HCT116 (cell line): ENCODE data around the gene ACBD4. TPM values are rescaled to one million over a fixed set of nuclear protein-coding genes. Genes with fewer than 3 reads are reported as not detected.

Source experiments
- ATAC-seq: fragments of 200-7000 bp; cut with Tn5 transposase; 2 replicates; pipeline ENCODE4 v1.9.1; 2020; ENCODE audit warnings: mild to moderate bottlenecking, moderate library complexity
- BruUV-seq: library from RNA; stranded (reverse); fragments of 400-500 nt; replicated peaks from 2 replicates; lab custom pipeline; 2021; lab: Mats Ljungman, UMichigan
- CTCF ChIA-PET: fragments of 300-600 bp; sonication (Branson Sonifier 250); formaldehyde crosslinking; loops from one replicate; lab custom pipeline; 2021; ENCODE audit warnings: antibody characterized with exemption; lab: Charles Lee
- POLR2A ChIA-PET: fragments of 300-600, 350-600 bp; sonication (Branson Sonifier 250); formaldehyde crosslinking; loops from one replicate; lab custom pipeline; 2021; ENCODE audit warnings: antibody characterized with exemption; lab: Charles Lee
- RAD21 ChIA-PET, 2 experiments: fragments of 300-600 bp; sonication (Branson Sonifier 250); formaldehyde crosslinking; loops; one replicate each; lab custom pipeline; 2023; ENCODE audit warnings: low total read pairs in 2 of 2; ENCODE audit not compliant: uncharacterized antibody in 2 of 2, unreplicated experiment in 2 of 2, low non-redundant PET in 1 of 2; lab: Charles Lee
- DNase-seq: peaks from one replicate; pipeline ENCODE4 v3.0.0-alpha.2; 2010; ENCODE audit warnings: low read depth, low spot score
- H2AFZ ChIP-seq: fragments of 200-600 bp; shearing (Covaris generic), sonication (generic); 2 replicates; pipeline ENCODE4 v1.6.1; 2017; ENCODE audit warnings: low read depth, mixed run types, mixed read lengths, antibody characterized with exemption, low read length; ENCODE audit not compliant: poor library complexity, severe bottlenecking
- H3K27ac ChIP-seq: 2 replicates; pipeline ENCODE4 v1.5.1; 2012; ENCODE audit warnings: low read depth, low read length
- H3K27me3 ChIP-seq: fragments of 200-600 bp; sonication (generic); 2 replicates; pipeline ENCODE4 v1.6.1; 2016; ENCODE audit warnings: mixed run types, low read length, mixed read lengths; ENCODE audit not compliant: insufficient read depth
- H3K36me3 ChIP-seq, 2 experiments: fragments of 200-500 bp in 1 of 2; fragments of 200-600 bp in 1 of 2; sonication (Bioruptor generic) in 1 of 2; sonication (generic) in 1 of 2; 2 replicates each; pipeline versions ENCODE4 v1.5.1 to v1.6.1; 2014 to 2016; ENCODE audit warnings: low read length in 2 of 2, inconsistent platforms in 1 of 2, mixed read lengths in 1 of 2, mixed run types in 1 of 2; ENCODE audit not compliant: insufficient read depth in 2 of 2, control insufficient read depth in 1 of 2
- H3K4me1 ChIP-seq, 2 experiments: fragments of 200-600 bp in 1 of 2; sonication (generic) in 1 of 2; 2 replicates each; pipeline versions ENCODE4 v1.5.1 to v1.6.1; 2012 to 2017; ENCODE audit warnings: low read length in 2 of 2, inconsistent platforms in 1 of 2, mild to moderate bottlenecking in 1 of 2, mixed read lengths in 1 of 2, mixed run types in 1 of 2, moderate library complexity in 1 of 2; ENCODE audit not compliant: insufficient read depth in 2 of 2, control insufficient read depth in 1 of 2
- H3K4me2 ChIP-seq: fragments of 200-600 bp; sonication (generic); 2 replicates; pipeline ENCODE4 v1.6.1; 2017; ENCODE audit warnings: mixed run types, low read length, mixed read lengths
- H3K4me3 ChIP-seq, 2 experiments: fragments of 200-600 bp in 1 of 2; sonication (generic) in 1 of 2; replicated peaks in 1 of 2; 2 replicates each; pipeline ENCODE4 v1.5.1; 2011 to 2016; ENCODE audit warnings: low read length in 2 of 2, control low read depth in 1 of 2, low read depth in 1 of 2, mild to moderate bottlenecking in 1 of 2, mixed read lengths in 1 of 2, mixed run types in 1 of 2
- H3K79me2 ChIP-seq: fragments of 200-600 bp; sonication (generic); 2 replicates; pipeline ENCODE4 v1.6.1; 2017; ENCODE audit warnings: mild to moderate bottlenecking, mixed run types, low read length, moderate library complexity, mixed read lengths; ENCODE audit not compliant: insufficient read depth
- H3K9ac ChIP-seq: fragments of 200-600 bp; sonication (generic); 2 replicates; pipeline ENCODE4 v1.6.1; 2016; ENCODE audit warnings: low read length, mixed read lengths
- H3K9me2 ChIP-seq: fragments of 200-600 bp; sonication (generic), shearing (Covaris generic); 2 replicates; pipeline ENCODE4 v1.6.1; 2017; ENCODE audit warnings: mixed run types, mild to moderate bottlenecking, moderate library complexity; ENCODE audit not compliant: insufficient read depth
- H3K9me3 ChIP-seq, 2 experiments: fragments of 200-500 bp in 1 of 2; fragments of 200-600 bp in 1 of 2; sonication (Bioruptor generic) in 1 of 2; sonication (generic) in 1 of 2; 2 replicates each; pipeline ENCODE4 v1.6.1; 2014 to 2017; ENCODE audit warnings: low read length in 2 of 2, mixed read lengths in 2 of 2, inconsistent platforms in 1 of 2, low read depth in 1 of 2, mild to moderate bottlenecking in 1 of 2, mixed run types in 1 of 2, moderate library complexity in 1 of 2; ENCODE audit not compliant: control insufficient read depth in 1 of 2, insufficient read depth in 1 of 2
- H4K20me1 ChIP-seq: fragments of 200-600 bp; sonication (generic), shearing (Covaris generic); 2 replicates; pipeline ENCODE4 v1.6.1; 2017; ENCODE audit warnings: mixed run types, mild to moderate bottlenecking, moderate library complexity; ENCODE audit not compliant: insufficient read depth
- CBX3 ChIP-seq: IDR thresholded peaks from 2 replicates; pipeline ENCODE4 v1.6.1; 2012; ENCODE audit warnings: low read depth
- FOSL1 ChIP-seq: IDR thresholded peaks from 2 replicates; pipeline ENCODE4 v1.6.1; 2012; ENCODE audit warnings: low read depth
- JUND ChIP-seq: IDR thresholded peaks from 2 replicates; pipeline ENCODE4 v1.6.1; 2012
- POLR2A ChIP-seq: IDR thresholded peaks from 2 replicates; pipeline ENCODE4 v1.7.0; 2011; ENCODE audit warnings: borderline replicate concordance; ENCODE audit not compliant: insufficient read depth, insufficient read length; ENCODE audit errors: extremely low read depth
- SP1 ChIP-seq: IDR thresholded peaks from 2 replicates; pipeline ENCODE4 v1.6.1; 2012; ENCODE audit warnings: low read depth
- YY1 ChIP-seq: IDR thresholded peaks from 2 replicates; pipeline ENCODE4 v1.6.1; 2011; ENCODE audit warnings: low read length, low read depth, moderate library complexity, mild to moderate bottlenecking; ENCODE audit not compliant: insufficient replicate concordance; ENCODE audit errors: extremely low read depth
- ZFX ChIP-seq: fragments of 450-650 bp; IDR thresholded peaks from 2 replicates; pipeline ENCODE4 v1.6.1; 2017
- intact Hi-C: fragments of 100-400 bp; cut with micrococcal nuclease; formaldehyde crosslinking; loops from 2 replicates; pipeline ENCODE4 v1.10.0; 2022
- total RNA-seq: library from RNA; stranded (reverse); gene quantifications from one replicate; pipeline ENCODE4 v1.2.1, GENCODE V29; 2021; ENCODE audit not compliant: unreplicated experiment

The ACBD4 gene
- total RNA-seq, 1 experiment from 2014 or later = 13.6 TPM

GRCh38 chr17:45091778-45092425, 43.6 kb upstream of the ACBD4 start:
- no peaks in the 10 kb centered on the region for H3K27me3 ChIP-seq
- BruUV-seq = no TSS peak
- POLR2A ChIA-PET = no interaction called here
- H3K79me2 ChIP-seq = peaks cover 23% of the 10 kb centered on the region
- no peak overlapping the region for H3K4me2 ChIP-seq
- CTCF ChIA-PET = no interaction called here
- no peak overlapping the region for H3K9ac ChIP-seq
- intact Hi-C loops = loop anchor here (10.0 kb wide), 1 partner anchor 317 kb away; no protein-coding TSS in a partner anchor
- DNase-seq (no peak), ATAC-seq (no peak)
- H3K9me2 ChIP-seq = no peaks in the 10 kb centered on the region
- no peak overlapping the region for H3K4me3 ChIP-seq
- no peaks in the 10 kb centered on the region for H3K9me3 ChIP-seq
- H2AFZ ChIP-seq = no peak overlapping the region
- peaks cover 53 to 62% of the 10 kb centered on the region in 2 experiments for H3K36me3 ChIP-seq
- peaks cover 3 to 24% of the 10 kb centered on the region in 2 experiments for H3K4me1 ChIP-seq
- 0 out of 2 replicates have a peak overlapping the region, but pooled peaks have one; percentile 16 for H3K27ac ChIP-seq
- RAD21 ChIA-PET = no interaction called here
- TF ChIP-seq YY1 (no peak), ZFX (no peak), CBX3 (no peak), SP1 (no peak)
- peaks cover 4% of the 10 kb centered on the region; the same call in 1 of the 2 replicates for H4K20me1 ChIP-seq

- no peak overlapping the region for H2AFZ ChIP-seq
- 0 out of 2 replicates have a peak, but pooled peaks have one; percentile 20 for TF ChIP-seq FOSL1
- TF ChIP-seq POLR2A = no peak
- no peak for TF ChIP-seq CBX3
- TF ChIP-seq JUND = no peak
- TF ChIP-seq, all 23 proteins: peak for 1
- Histone ChIP-seq H3K27ac (peak overlapping the region; percentile 42), H3K4me3 (no peak overlapping the region), H3K79me2 (peaks cover 23% of the 10 kb centered on the region), H4K20me1 (no peaks in the 10 kb centered on the region), H3K9ac (peak overlapping the region; percentile 9; the same call in 1 of the 2 replicates), H3K9me2 (no peaks in the 10 kb centered on the region), H3K27me3 (no peaks in the 10 kb centered on the region), H3K9me3 (no peaks in the 10 kb centered on the region), H3K4me2 (peak overlapping the region; percentile 41), H3K36me3 (peaks cover 49 to 61% of the 10 kb centered on the region in 2 experiments), H3K4me1 (peaks cover 3 to 24% of the 10 kb centered on the region in 2 experiments)
- DNase-seq (peak; percentile 37), ATAC-seq (peak; percentile 86)
- ChIA-PET RAD21 (no interaction called here), POLR2A (no interaction called here), CTCF (no interaction called here)
- no TSS peak for BruUV-seq
- intact Hi-C loops = loop anchor here (10.0 kb wide), 1 partner anchor 318 kb away; no protein-coding TSS in a partner anchor
Observed at GRCh38 chr17:45092911-45093430, 42.5 kb upstream of the ACBD4 start.
